ENCODE results near the gene EGLN2. TPM values are rescaled to one million over a fixed set of nuclear protein-coding genes. Genes with fewer than 3 reads are reported as not detected.
"Not testable (repeated sequence)": the region's sequence is repeated elsewhere in the genome, so short reads cannot be mapped to it uniquely, and the experiment has no call there.

The EGLN2 gene
- total RNA-seq, 2 donors from 2014 or later = 88.3 to 96.7 TPM

GRCh38 chr19:40768869-40769268 is 30.1 kb upstream of the EGLN2 start:
- Mint-ChIP-seq H3K36me3 (peaks cover 25 to 34% of the 10 kb centered on the region in 2 donors), H3K27ac (no peak overlapping the region), H3K9me3 (peaks cover 0 to 3% of the 10 kb centered on the region in 2 donors)
- DNase-seq (ENCODE audit: low spot score in 2 of 2) (no peak), ATAC-seq (no peak)

- not testable (repeated sequence) for DNase-seq (ENCODE audit: low spot score in 2 of 2); H3K9me3 Mint-ChIP-seq; H3K27ac Mint-ChIP-seq
- peak in 1 of 2 donors; percentile 45 for ATAC-seq
- H3K36me3 Mint-ChIP-seq = peaks cover 8 to 12% of the 10 kb centered on the region in 2 donors
These were observed 27.7 kb upstream of the EGLN2 start for GRCh38 chr19:40771101-40771862.

GRCh38 chr19:40774916-40775631 is 23.9 kb upstream of the EGLN2 start, which contains the start of gene MIA:
TSS of gene MIA (plus strand) at chr19:40775521. CDS start at chr19:40775543, 22 bp downstream.
- Mint-ChIP-seq H3K9me3 (peaks cover 0 to 3% of the 10 kb centered on the region in 2 donors), H3K36me3 (peaks cover 7 to 8% of the 10 kb centered on the region in 2 donors), H3K27ac (no peak within 1 kb of the TSS)
- ATAC-seq (no peak), DNase-seq (ENCODE audit: low spot score in 2 of 2) (no peak)

- Mint-ChIP-seq H3K36me3 (peaks cover 4 to 5% of the 10 kb centered on the region in 2 donors), H3K27ac (no peak overlapping the region), H3K9me3 (peaks cover 0 to 3% of the 10 kb centered on the region in 2 donors)
- no peak for DNase-seq (ENCODE audit: low spot score in 2 of 2)
- ATAC-seq = no peak
These were observed 23.4 kb upstream of the EGLN2 start for GRCh38 chr19:40775632-40776022.

GRCh38 chr19:40776364-40776763 is 22.6 kb upstream of the EGLN2 start:
- no peaks in the 10 kb centered on the region for H3K9me3 Mint-ChIP-seq
- H3K36me3 Mint-ChIP-seq = no peaks in the 10 kb centered on the region
- no peak for DNase-seq (ENCODE audit: low spot score in 2 of 2)
- peak overlapping the region in 1 of 2 donors; percentile 26 for H3K27ac Mint-ChIP-seq
- ATAC-seq = no peak

GRCh38 chr19:40776932-40777644 is 21.9 kb upstream of the EGLN2 start:
- ATAC-seq (peak; percentile 66 to 73), DNase-seq (ENCODE audit: low spot score in 2 of 2) (peak; percentile 84 to 94)
- Mint-ChIP-seq H3K27ac (peak overlapping the region; percentile 96 to 98), H3K9me3 (no peaks in the 10 kb centered on the region), H3K36me3 (no peaks in the 10 kb centered on the region)

- H3K27ac Mint-ChIP-seq = peak overlapping the region; percentile 96 to 98
- DNase-seq (ENCODE audit: low spot score in 2 of 2) (no peak), ATAC-seq (no peak)
- no peaks in the 10 kb centered on the region for H3K9me3 Mint-ChIP-seq
- no peaks in the 10 kb centered on the region for H3K36me3 Mint-ChIP-seq
These were observed 21.4 kb upstream of the EGLN2 start for GRCh38 chr19:40777645-40777936.

GRCh38 chr19:40777937-40778705 is 20.9 kb upstream of the EGLN2 start, which contains the start of gene RAB4B:
TSS of gene RAB4B (plus strand) at chr19:40778247. CDS start at chr19:40778376, 129 bp downstream.
- Mint-ChIP-seq H3K9me3 (no peaks in the 10 kb centered on the region), H3K27ac (peak within 1 kb of the TSS; percentile 96 to 98), H3K36me3 (no peaks in the 10 kb centered on the region)
- DNase-seq (ENCODE audit: low spot score in 2 of 2) (peak; percentile 100), ATAC-seq (peak; percentile 78 to 83)

- no peak for DNase-seq (ENCODE audit: low spot score in 2 of 2)
- Mint-ChIP-seq H3K36me3 (no peaks in the 10 kb centered on the region), H3K9me3 (no peaks in the 10 kb centered on the region), H3K27ac (peak overlapping the region; percentile 96 to 98)
- ATAC-seq = peak in 1 of 2 donors; percentile 8
These were observed 20.2 kb upstream of the EGLN2 start for GRCh38 chr19:40778706-40779284.

GRCh38 chr19:40780582-40780981 is 18.4 kb upstream of the EGLN2 start:
- no peaks in the 10 kb centered on the region for H3K9me3 Mint-ChIP-seq
- no peak for DNase-seq (ENCODE audit: low spot score in 2 of 2)
- peak overlapping the region; percentile 50 to 96 for H3K27ac Mint-ChIP-seq
- H3K36me3 Mint-ChIP-seq = no peaks in the 10 kb centered on the region
- ATAC-seq = no peak

GRCh38 chr19:40781140-40781539 is 17.9 kb upstream of the EGLN2 start:
- Mint-ChIP-seq H3K27ac (peak overlapping the region in 1 of 2 donors; percentile 96), H3K36me3 (no peaks in the 10 kb centered on the region), H3K9me3 (no peaks in the 10 kb centered on the region)
- DNase-seq (ENCODE audit: low spot score in 2 of 2) (no peak), ATAC-seq (no peak)

GRCh38 chr19:40783711-40784110 is 15.3 kb upstream of the EGLN2 start:
- DNase-seq (ENCODE audit: low spot score in 2 of 2) (no peak), ATAC-seq (no peak)
- Mint-ChIP-seq H3K27ac (no peak overlapping the region), H3K36me3 (no peaks in the 10 kb centered on the region), H3K9me3 (no peaks in the 10 kb centered on the region)

- ATAC-seq; DNase-seq (ENCODE audit: low spot score in 2 of 2); H3K27ac Mint-ChIP-seq; H3K9me3 Mint-ChIP-seq; H3K36me3 Mint-ChIP-seq: not testable (repeated sequence)
These were observed 14.8 kb upstream of the EGLN2 start for GRCh38 chr19:40784146-40784545.

GRCh38 chr19:40785526-40785925 is 13.5 kb upstream of the EGLN2 start:
- Mint-ChIP-seq H3K27ac (peak overlapping the region; percentile 33 to 48), H3K9me3 (no peaks in the 10 kb centered on the region), H3K36me3 (peaks cover 0 to 7% of the 10 kb centered on the region in 2 donors)
- DNase-seq (ENCODE audit: low spot score in 2 of 2) = no peak
- peak; percentile 31 to 76 for ATAC-seq

GRCh38 chr19:40786060-40787037 is 12.6 kb upstream of the EGLN2 start:
- Mint-ChIP-seq H3K36me3 (peaks cover 0 to 11% of the 10 kb centered on the region in 2 donors), H3K27ac (peak overlapping the region; percentile 48 to 67), H3K9me3 (no peaks in the 10 kb centered on the region)
- DNase-seq (ENCODE audit: low spot score in 2 of 2) = no peak
- no peak for ATAC-seq

All from activated naive CD4-positive, alpha-beta T cell treated with anti-CD3 and anti-CD28 coated beads, Interleukin-2, amount 50 U/mL, for 72 hours (primary cell).